Gastroesophageal sphincter (tissue), 3 donors: Measurements from ENCODE around the gene EGFR.

Source experiments
- CTCF ChIP-seq, 4 experiments: fragments of 200-600 bp in 2 of 4; fragments of 450-650 bp in 2 of 4; sonication (generic) in 1 of 4; IDR thresholded peaks; one replicate each; pipeline ENCODE4 v1.5.1; 2017 to 2019; ENCODE audit warnings: antibody characterized with exemption in 4 of 4, mild to moderate bottlenecking in 2 of 4, moderate library complexity in 2 of 4
- EP300 ChIP-seq: sonication (generic); formaldehyde crosslinking; IDR thresholded peaks from one replicate; pipeline ENCODE4 v1.6.1; 2017; ENCODE audit warnings: antibody characterized with exemption, mild to moderate bottlenecking

GRCh38 chr7:55210716-55211115, 191.9 kb downstream of the EGFR start:
- no peak for TF ChIP-seq CTCF (IDR thresholded peaks at IDR 0.05)
- TF ChIP-seq EP300: no peak
